Transverse colon (tissue), 4 donors: ENCODE results near the gene SPATA25. TPM values are rescaled to one million over a fixed set of nuclear protein-coding genes. Genes with fewer than 3 reads are reported as not detected.

Experiments used
- DNase-seq: peaks from one replicate; pipeline ENCODE4 v3.0.0-alpha.2; 2019
- H3K27ac ChIP-seq, 4 donors: fragments of 200-600 bp; sonication (generic); 2 replicates each; pipeline ENCODE4 v1.5.1; 2016 to 2018; ENCODE audit warnings: inconsistent platforms in 4 of 4
- H3K27me3 ChIP-seq: fragments of 200-600 bp; sonication (generic); 2 replicates; pipeline ENCODE4 v1.5.1; 2017; ENCODE audit warnings: inconsistent platforms
- H3K36me3 ChIP-seq, 4 donors: fragments of 200-600 bp; sonication (generic); 2 replicates each; pipeline ENCODE4 v1.5.1; 2017 to 2019; ENCODE audit warnings: inconsistent platforms in 4 of 4
- H3K4me1 ChIP-seq, 4 donors: fragments of 200-600 bp; sonication (generic); 2 replicates each; pipeline ENCODE4 v1.5.1; 2017 to 2020; ENCODE audit warnings: inconsistent platforms in 4 of 4
- H3K4me3 ChIP-seq, 4 donors: fragments of 200-600 bp; sonication (generic); 1 replicate in 1 of 4; 2 replicates in 3 of 4; pipeline versions ENCODE4 v1.5.1 to v1.6.1; 2017 to 2019; ENCODE audit warnings: inconsistent platforms in 4 of 4
- H3K9me3 ChIP-seq, 2 donors: fragments of 200-600 bp; sonication (generic); 2 replicates each; pipeline ENCODE4 v1.5.1; 2017 to 2019; ENCODE audit warnings: inconsistent platforms in 2 of 2
- EP300 ChIP-seq: sonication (generic); formaldehyde crosslinking; IDR thresholded peaks from one replicate; pipeline ENCODE4 v1.6.1; 2017; ENCODE audit warnings: antibody characterized with exemption, low read depth
- POLR2A ChIP-seq: fragments of 450-650 bp; IDR thresholded peaks from one replicate; pipeline ENCODE4 v1.6.1; 2016; ENCODE audit warnings: antibody characterized with exemption, mild to moderate bottlenecking, moderate library complexity
- POLR2AphosphoS5 ChIP-seq, 3 donors: sonication (generic); formaldehyde crosslinking; IDR thresholded peaks; one replicate each; pipeline ENCODE4 v1.6.1; 2016; ENCODE audit warnings: antibody characterized with exemption in 3 of 3
- WGBS, 2 donors: methylation state at CpG; one replicate each; pipeline ENCODE4 v1.1.5; 2018; ENCODE audit warnings: low coverage in 1 of 2; 5-methylcytosine and 5-hydroxymethylcytosine counted together
- in situ Hi-C, 4 donors: fragments of 200-750 bp; cut with MboI; loops; one replicate each; pipeline versions ENCODE4 v1.15.0 to v1.15.1; 2017; ENCODE audit warnings: low sequenced_read_pairs in 3 of 4, low pct_ligation_motif_present in 1 of 4, low pct_unique_long_range_greater_than_20kb in 1 of 4
- intact Hi-C: fragments of 100-400 bp; cut with DNase I; formaldehyde crosslinking; loops from one replicate; pipeline ENCODE4 v1.15.1; 2023; ENCODE audit warnings: low total_unique reads
- total RNA-seq, 4 donors: library from RNA; depleted of rRNA; stranded (reverse); fragments of >200 nt; gene quantifications; one replicate each; pipeline ENCODE4 v1.1.0, GENCODE V29; 2016
- TF ChIP-seq, protein P1 (sequence below), 5 experiments: fragments of 200-600 bp in 3 of 5; fragments of 450-650 bp in 2 of 5; sonication (generic) in 3 of 5; IDR thresholded peaks; 1 replicate in 2 of 5; 2 replicates in 3 of 5; pipeline ENCODE4 v1.5.1; 2016 to 2017; ENCODE audit warnings: antibody characterized with exemption in 5 of 5, inconsistent platforms in 3 of 5, mild to moderate bottlenecking in 2 of 5, moderate library complexity in 1 of 5

SPATA25 gene
- total RNA-seq, 4 donors from 2014 or later, result 3.7 to 103 (median 6.0) TPM

DNA sequence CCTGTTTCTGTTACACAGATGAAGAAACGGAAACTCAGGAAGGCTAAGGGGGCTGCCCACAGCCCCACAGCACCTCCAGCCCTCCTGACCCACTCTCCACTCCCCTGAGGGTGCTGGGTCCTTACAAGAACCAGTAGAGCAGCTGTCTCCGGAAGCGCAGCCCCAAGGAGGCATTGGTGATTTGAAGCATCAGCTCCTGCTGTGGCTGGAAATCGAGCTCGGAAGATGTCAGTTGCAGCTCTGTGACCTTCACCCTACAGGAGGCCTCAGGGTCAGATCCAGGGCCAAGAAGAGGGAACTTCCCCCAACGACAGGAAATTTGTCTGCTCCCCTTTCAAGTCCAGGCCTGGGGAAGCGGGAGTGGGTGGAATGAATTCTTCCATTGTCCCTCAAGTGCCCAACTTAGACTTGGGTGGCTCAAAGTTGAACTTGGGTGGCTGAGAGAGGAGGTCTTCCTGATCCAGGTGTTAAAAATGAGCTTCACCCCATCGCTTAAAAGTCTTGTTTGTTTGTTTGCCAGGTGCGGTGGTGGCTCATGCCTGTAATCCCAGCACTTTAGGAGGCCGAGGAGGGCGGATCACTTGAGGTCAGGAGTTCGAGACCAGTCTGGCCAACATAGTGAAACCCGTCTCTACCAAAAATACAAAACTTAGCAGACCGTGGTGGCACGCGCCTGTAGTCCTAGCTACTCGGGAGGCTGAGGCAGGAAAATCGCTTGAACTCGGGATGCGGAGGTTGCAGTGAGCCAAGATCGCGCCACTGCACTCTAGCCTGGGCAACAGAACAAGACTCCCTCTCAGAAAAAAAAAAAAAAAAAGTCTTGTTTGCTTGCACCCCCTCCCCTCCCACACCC is 22.6 kb upstream of the SPATA25 start:
- in situ Hi-C loops, result no loop called here
- peak overlapping the region in 1 of 4 donors; percentile 61 for H3K4me3 ChIP-seq
- H3K36me3 ChIP-seq, result no peaks in the 10 kb centered on the region
- H3K27me3 ChIP-seq, result no peaks in the 10 kb centered on the region
- DNase-seq, result no peak
- 86 to 91% methylated on average over 13 to 22 of the region's 22 CpGs for WGBS, 2 donors
- intact Hi-C loops, result no loop called here
- H3K27ac ChIP-seq, result peak overlapping the region; percentile 82 to 95 (median 89)
- TF ChIP-seq POLR2A, result no peak
- no peak for TF ChIP-seq POLR2AphosphoS5 (IDR thresholded peaks at IDR 0.05)
- TF ChIP-seq EP300, result no peak
- TF ChIP-seq, protein P1, sequence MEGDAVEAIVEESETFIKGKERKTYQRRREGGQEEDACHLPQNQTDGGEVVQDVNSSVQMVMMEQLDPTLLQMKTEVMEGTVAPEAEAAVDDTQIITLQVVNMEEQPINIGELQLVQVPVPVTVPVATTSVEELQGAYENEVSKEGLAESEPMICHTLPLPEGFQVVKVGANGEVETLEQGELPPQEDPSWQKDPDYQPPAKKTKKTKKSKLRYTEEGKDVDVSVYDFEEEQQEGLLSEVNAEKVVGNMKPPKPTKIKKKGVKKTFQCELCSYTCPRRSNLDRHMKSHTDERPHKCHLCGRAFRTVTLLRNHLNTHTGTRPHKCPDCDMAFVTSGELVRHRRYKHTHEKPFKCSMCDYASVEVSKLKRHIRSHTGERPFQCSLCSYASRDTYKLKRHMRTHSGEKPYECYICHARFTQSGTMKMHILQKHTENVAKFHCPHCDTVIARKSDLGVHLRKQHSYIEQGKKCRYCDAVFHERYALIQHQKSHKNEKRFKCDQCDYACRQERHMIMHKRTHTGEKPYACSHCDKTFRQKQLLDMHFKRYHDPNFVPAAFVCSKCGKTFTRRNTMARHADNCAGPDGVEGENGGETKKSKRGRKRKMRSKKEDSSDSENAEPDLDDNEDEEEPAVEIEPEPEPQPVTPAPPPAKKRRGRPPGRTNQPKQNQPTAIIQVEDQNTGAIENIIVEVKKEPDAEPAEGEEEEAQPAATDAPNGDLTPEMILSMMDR (IDR thresholded peaks at IDR 0.05), result no peak
- no peaks in the 10 kb centered on the region for H3K9me3 ChIP-seq
- peaks cover 8 to 40% (median 16%) of the 10 kb centered on the region in 4 donors for H3K4me1 ChIP-seq

GRCh38 chr20:45909336-45909808 is 21.9 kb upstream of the SPATA25 start:
- H3K27ac ChIP-seq, result peak overlapping the region in 1 of 4 donors; percentile 88
- no peak for DNase-seq
- H3K9me3 ChIP-seq, result no peaks in the 10 kb centered on the region
- no peaks in the 10 kb centered on the region for H3K36me3 ChIP-seq
- 84 to 100% methylated on average over 1 to 11 of the region's 12 CpGs for WGBS, 2 donors
- no peak overlapping the region for H3K4me3 ChIP-seq
- TF ChIP-seq EP300 (no peak), POLR2AphosphoS5 (IDR thresholded peaks at IDR 0.05) (no peak), POLR2A (no peak)
- TF ChIP-seq, protein P1 (IDR thresholded peaks at IDR 0.05), result no peak
- H3K4me1 ChIP-seq, result peaks cover 8 to 34% (median 16%) of the 10 kb centered on the region in 4 donors
- in situ Hi-C loops (no loop called here), intact Hi-C loops (no loop called here)
- H3K27me3 ChIP-seq, result no peaks in the 10 kb centered on the region

DNA sequence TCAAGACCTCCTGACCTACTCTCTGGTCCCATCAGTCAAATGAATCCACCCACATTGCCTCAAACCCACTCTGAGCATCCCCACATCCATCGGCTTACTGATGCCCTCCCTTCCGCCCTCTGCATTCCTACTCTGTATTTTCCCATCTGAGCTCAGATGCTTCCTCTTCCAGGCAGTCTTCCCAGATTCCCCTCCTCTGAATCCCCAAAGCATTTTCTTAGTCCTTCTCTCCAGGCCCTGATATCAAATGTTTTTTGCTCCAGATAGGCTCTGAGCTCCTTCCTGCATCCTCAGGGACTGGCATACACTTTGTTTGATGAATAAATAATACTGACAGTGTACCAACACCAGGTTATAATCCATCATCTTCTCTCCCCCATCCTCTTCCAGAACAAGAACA is 20.7 kb upstream of the SPATA25 start:
- DNase-seq, result no peak
- intact Hi-C loops (no loop called here), in situ Hi-C loops (no loop called here)
- TF ChIP-seq EP300, result no peak
- TF ChIP-seq, protein P1 (IDR thresholded peaks at IDR 0.05), result no peak
- TF ChIP-seq POLR2AphosphoS5 (IDR thresholded peaks at IDR 0.05), result no peak
- no peak for TF ChIP-seq POLR2A
- 98 to 100% methylated on average over 2 of the region's 2 CpGs for WGBS, 2 donors
- Histone ChIP-seq H3K27me3 (no peaks in the 10 kb centered on the region), H3K27ac (no peak overlapping the region), H3K36me3 (no peaks in the 10 kb centered on the region), H3K9me3 (no peaks in the 10 kb centered on the region), H3K4me3 (no peak overlapping the region), H3K4me1 (peaks cover 8 to 27% (median 16%) of the 10 kb centered on the region in 4 donors)

GRCh38 chr20:45907219-45907948 is 20.0 kb upstream of the SPATA25 start:
- DNase-seq, result no peak
- intact Hi-C loops (no loop called here), in situ Hi-C loops (no loop called here)
- H3K27me3 ChIP-seq, result no peaks in the 10 kb centered on the region
- H3K4me1 ChIP-seq, result peaks cover 8 to 22% (median 14%) of the 10 kb centered on the region in 4 donors
- whole genome bisulfite sequencing, 2 donors, result 96% methylated on average over 17 of the region's 17 CpGs; no CpG with 5 or more reads in 1 of the 2 donors
- H3K36me3 ChIP-seq, result no peaks in the 10 kb centered on the region
- H3K9me3 ChIP-seq, result no peaks in the 10 kb centered on the region
- TF ChIP-seq POLR2AphosphoS5 (IDR thresholded peaks at IDR 0.05), result no peak
- no peak overlapping the region for H3K27ac ChIP-seq
- H3K4me3 ChIP-seq, result no peak overlapping the region
